ENCODE data around the gene KCNH1. TPM values are rescaled to one million over a fixed set of nuclear protein-coding genes. Genes with fewer than 3 reads are reported as not detected.

The KCNH1 gene
- total RNA-seq, 1 donor from 2014 or later, result not detected

GRCh38 chr1:210685295-210685650, 448.7 kb downstream of the KCNH1 start:
- TF ChIP-seq CTCF (IDR thresholded peaks at IDR 0.05), result no peak
- ATAC-seq (no peak), DNase-seq (no peak)
- H3K4me3 ChIP-seq, result no peak overlapping the region
- intact Hi-C loops (cut with DNase I), result no loop called here
- no peaks in the 10 kb centered on the region for H3K36me3 ChIP-seq
- no peaks in the 10 kb centered on the region for H3K4me1 ChIP-seq
- no peaks in the 10 kb centered on the region for H3K9me3 ChIP-seq
- no peaks in the 10 kb centered on the region for H3K27me3 ChIP-seq
- no peak overlapping the region for H3K27ac ChIP-seq

- H3K27me3 ChIP-seq, result no peaks in the 10 kb centered on the region
- H3K4me1 ChIP-seq, result no peaks in the 10 kb centered on the region
- no peak overlapping the region for H3K27ac ChIP-seq
- no peaks in the 10 kb centered on the region for H3K36me3 ChIP-seq
- intact Hi-C loops (cut with DNase I), result no loop called here
- ATAC-seq (no peak), DNase-seq (no peak)
- H3K9me3 ChIP-seq, result no peaks in the 10 kb centered on the region
- no peak overlapping the region for H3K4me3 ChIP-seq
- no peak for TF ChIP-seq CTCF (IDR thresholded peaks at IDR 0.05)
Measured at GRCh38 chr1:210684466-210685294, 449.3 kb downstream of the KCNH1 start.

DNA sequence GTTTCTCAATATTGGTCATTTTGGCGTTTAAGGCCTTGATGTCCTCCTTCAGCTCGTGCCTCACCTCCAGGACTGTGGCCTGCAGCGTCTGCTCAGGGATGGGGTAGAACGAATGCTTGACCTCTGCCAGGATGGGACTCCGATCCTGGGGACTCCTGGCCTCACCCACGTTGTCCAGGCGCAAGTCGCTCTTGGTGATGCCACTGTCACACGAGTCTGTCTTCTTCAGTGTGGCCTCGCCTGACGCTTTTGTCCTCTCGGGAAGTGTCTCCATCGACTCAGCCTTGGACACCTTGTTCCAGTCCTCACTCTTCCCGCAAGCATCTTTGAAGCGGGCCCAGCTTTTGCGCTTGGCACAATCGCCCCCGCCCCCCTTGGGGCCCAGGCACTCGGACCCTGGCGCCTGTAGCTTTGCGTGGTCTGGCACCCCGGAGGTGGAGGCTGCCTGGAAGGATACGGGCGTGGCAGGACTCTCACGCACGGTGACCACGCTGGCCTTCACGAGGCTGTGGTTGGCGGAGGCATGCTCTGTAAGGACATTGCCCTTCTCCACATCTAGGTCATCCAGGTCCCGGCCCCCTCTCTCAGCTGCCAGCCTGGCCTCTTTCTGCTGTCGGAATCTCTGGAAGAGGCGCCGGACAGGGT, 450.4 kb downstream of the KCNH1 start:
- DNase-seq, result no peak
- intact Hi-C loops (cut with DNase I), result no loop called here
- H3K4me1 ChIP-seq, result no peaks in the 10 kb centered on the region

GRCh38 chr1:210681158-210681557, 452.8 kb downstream of the KCNH1 start:
- no peak for TF ChIP-seq CTCF (IDR thresholded peaks at IDR 0.05)

More for the DNA sequence above, 450.4 kb downstream of the KCNH1 start:
- Histone ChIP-seq H3K27ac (no peak overlapping the region), H3K27me3 (no peaks in the 10 kb centered on the region), H3K4me3 (no peak overlapping the region), H3K9me3 (no peaks in the 10 kb centered on the region), H3K36me3 (no peaks in the 10 kb centered on the region)
- no peak for ATAC-seq
- TF ChIP-seq CTCF (IDR thresholded peaks at IDR 0.05), result no peak

GRCh38 chr1:210678306-210678705, 455.6 kb downstream of the KCNH1 start:
- Histone ChIP-seq H3K27ac (no peak overlapping the region), H3K36me3 (no peaks in the 10 kb centered on the region), H3K27me3 (no peaks in the 10 kb centered on the region), H3K4me1 (no peaks in the 10 kb centered on the region), H3K4me3 (no peak overlapping the region), H3K9me3 (no peaks in the 10 kb centered on the region)
- ATAC-seq, result no peak
- intact Hi-C loops (cut with DNase I), result no loop called here
- TF ChIP-seq CTCF (IDR thresholded peaks at IDR 0.05), result no peak
- no peak for DNase-seq

More at GRCh38 chr1:210681158-210681557, 452.8 kb downstream of the KCNH1 start:
- Histone ChIP-seq H3K36me3 (no peaks in the 10 kb centered on the region), H3K4me1 (no peaks in the 10 kb centered on the region), H3K4me3 (no peak overlapping the region), H3K9me3 (no peaks in the 10 kb centered on the region), H3K27ac (no peak overlapping the region), H3K27me3 (no peaks in the 10 kb centered on the region)
- DNase-seq (no peak), ATAC-seq (no peak)
- intact Hi-C loops (cut with DNase I), result no loop called here
